Endothelial cell of hepatic sinusoid (primary cell): ENCODE measurements around the gene AIRE.
"Not testable (repeated sequence)": the region's sequence is repeated elsewhere in the genome, so short reads cannot be mapped to it uniquely, and the experiment has no call there.

Source experiments
- in situ Hi-C: cut with HindIII; loops from 2 replicates; pipeline ENCODE4 v1.10.0; 2017; ENCODE audit warnings: low sequenced_read_pairs

The AIRE gene

GRCh38 chr21:44285138-44285992 lies at the start of gene AIRE:
Gene AIRE (plus strand): TSS chr21:44285876. CDS start chr21:44286007, 131 bp downstream.
- in situ Hi-C loops, result no loop called here

- in situ Hi-C loops, result not testable (repeated sequence)
These were observed 45.3 kb upstream of the AIRE start for GRCh38 chr21:44240353-44240752.

DNA sequence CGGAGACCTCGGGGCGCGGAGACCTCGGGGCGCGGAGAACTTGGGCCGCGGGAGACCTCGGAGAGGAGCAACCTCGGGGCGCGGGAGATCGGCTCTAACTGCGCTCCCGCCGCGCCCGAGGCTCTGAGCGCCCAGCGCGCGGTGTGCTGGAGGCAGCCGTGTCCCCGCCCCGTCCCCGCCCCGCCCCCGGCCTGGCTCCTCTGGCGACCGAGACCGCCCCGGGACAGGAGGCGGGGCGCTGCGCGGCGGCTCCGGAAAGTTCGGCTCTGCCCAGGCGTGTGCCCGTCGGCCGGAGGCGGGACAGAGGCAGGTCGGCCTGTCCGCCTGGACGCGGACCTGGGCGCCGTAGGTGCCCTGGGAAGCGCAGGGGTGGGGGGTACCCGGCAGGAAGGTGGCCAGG lies 44.8 kb upstream of the AIRE start, which contains the start of gene ICOSLG:
TSS of gene ICOSLG (minus strand) at position 102 of the 400 bp plus-strand sequence. CDS start 126 bp downstream, outside the sequence.
- in situ Hi-C loops, result not testable (repeated sequence)

DNA sequence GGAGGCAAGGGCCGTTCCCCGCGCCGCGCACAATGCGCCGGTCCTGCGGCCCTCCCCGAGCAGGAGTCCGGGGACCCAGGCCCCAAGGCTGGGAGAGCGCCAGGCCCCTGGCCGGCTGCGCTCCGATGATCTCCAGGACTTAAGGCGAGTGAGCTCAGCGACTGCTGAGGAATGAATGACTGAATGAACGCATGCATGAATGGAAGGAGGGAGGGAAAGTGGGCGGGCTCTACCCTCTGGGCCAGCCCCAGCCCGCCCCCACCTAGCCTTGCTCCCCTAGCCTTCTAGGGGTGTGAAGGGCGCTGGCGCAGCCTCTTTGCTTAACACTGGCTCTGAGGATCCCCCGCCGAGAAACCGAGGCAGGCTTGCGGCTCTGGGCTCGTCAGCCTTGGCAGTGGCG lies 44.4 kb upstream of the AIRE start:
- in situ Hi-C loops, result not testable (repeated sequence)

DNA sequence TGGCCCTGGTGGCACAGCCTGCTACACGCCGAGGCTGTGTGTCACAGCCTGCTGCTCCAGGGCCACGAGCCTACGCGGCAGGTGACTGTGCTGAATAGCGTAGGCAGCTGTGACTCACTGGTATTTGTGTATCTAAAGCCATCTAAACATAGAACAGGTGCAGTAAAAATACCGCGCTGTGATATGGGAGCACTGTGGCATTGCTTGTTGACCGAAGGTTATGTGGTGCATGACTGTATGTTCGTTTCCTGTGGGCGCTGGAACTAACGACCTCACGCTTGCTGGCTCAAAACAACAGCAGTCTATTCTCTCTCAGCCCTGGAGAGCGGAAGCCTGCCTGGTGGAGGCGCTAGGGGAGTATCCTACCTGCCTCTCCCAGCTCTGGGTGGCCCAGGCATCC lies 41.7 kb upstream of the AIRE start:
- in situ Hi-C loops, result not testable (repeated sequence)

- in situ Hi-C loops, result not testable (repeated sequence)
These were observed 37.8 kb upstream of the AIRE start for GRCh38 chr21:44247904-44248303.

DNA sequence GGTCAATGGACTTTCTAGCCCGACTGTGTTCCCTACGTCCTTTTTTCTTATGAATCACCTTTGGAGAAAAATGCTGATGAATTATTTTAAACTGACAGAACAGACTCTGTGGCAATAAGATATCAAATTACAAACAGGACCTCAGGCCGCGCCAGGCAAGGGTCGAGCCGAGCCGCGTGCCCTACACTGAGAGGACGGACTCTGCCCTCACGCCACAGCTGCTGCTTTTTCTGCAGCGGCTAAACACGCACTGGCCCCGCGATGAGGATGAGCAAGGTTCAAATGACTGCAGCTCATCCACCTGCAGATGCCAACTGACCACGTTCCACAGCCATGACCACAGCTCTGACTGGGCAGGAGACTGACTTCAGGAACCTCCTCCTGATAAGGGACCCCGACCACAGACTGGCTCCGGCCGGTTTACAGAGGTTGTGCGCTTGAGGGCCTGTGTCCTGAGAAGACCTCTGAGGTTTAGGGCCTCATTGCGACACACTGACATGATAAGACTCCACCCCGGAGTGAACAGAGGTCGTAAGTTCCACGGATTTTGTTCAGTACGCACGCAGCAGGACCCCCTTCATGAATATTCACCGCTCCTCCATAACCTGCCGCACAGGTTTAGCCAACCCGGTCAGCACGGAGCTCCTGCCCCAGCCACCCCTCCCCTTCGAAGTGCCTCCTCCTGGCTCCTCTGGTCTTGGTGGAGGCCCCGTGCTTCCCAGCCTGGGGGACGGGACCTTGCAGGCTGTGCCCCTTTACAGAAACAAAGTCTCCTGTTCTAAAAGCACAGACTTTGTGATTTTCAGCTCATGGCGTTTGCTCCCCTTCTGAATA lies 36.3 kb upstream of the AIRE start:
- in situ Hi-C loops, result not testable (repeated sequence)

DNA sequence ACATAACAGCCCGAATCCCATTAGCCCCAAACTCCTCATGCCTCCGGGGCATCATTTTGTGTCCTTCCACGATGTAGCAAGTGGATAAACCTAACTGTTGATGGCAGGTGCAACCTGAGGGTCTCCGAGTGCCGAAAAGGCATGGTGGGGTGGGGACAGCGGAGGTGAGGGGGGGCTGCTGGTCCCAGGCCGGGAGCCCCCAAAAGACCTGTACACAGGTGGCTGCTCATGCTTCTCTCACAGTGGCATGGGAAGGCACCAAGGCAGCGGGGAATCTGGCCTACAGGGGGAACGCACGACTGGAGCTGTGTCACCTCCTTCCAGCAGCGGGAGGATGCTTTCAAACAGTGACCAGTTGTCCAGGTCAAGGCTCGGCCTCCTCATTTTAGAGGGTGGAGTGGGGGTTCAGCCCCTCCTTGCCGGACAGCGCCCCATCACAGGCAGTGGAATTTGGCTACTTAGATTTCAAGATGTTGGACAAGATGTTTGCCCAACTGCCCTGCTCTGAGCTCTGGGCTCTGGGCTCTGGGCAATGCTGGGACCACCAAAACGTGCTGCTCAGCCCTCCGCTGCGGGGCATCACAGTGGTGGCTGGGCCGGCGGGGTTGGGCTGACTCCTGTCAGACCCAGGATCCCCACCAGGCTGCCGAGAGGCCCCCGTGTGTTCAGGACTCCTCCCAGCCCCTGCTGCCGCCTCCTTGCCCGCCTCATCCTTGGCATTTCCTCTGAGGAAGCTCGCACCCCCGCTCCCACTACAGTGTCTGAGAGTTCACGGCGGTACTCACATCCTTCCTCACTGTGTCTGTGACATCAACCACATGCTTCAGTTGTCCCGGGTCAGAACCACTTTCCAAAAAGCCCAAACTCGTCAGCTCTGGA lies 31.6 kb upstream of the AIRE start:
- in situ Hi-C loops, result no loop called here

GRCh38 chr21:44255511-44255981 lies 30.1 kb upstream of the AIRE start:
- in situ Hi-C loops, result no loop called here

GRCh38 chr21:44258056-44258725 lies 27.5 kb upstream of the AIRE start:
- in situ Hi-C loops, result no loop called here

DNA sequence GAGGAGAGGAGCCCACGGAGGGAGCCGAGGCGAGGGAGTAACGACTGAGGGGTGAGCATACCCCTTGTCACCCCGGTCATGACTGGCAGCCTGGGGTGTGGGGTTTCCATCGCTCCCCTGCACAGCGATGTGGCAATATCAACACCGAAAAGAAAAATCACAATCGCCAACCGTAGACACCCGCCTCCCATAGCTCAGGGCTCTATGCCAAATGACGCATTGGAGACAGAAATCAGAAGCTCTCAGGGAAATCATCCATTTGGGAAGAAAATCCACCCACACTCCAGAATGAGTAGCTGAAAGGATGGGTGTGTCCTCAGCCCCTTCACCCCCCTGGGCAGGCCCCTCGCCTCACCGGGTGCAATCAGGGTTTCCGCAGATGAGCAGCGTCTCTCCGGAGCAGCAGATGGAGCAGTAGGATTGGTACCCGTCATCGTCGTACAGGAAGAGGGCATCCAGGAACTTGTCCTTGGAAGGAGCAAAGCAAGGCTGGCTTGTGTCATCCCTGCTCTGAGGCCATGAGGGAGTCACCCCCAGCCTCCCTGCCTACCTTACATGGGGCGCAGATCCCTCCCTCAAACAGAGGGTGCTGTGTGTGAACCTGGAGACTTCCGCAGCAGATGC lies 26.5 kb upstream of the AIRE start:
- in situ Hi-C loops, result no loop called here

DNA sequence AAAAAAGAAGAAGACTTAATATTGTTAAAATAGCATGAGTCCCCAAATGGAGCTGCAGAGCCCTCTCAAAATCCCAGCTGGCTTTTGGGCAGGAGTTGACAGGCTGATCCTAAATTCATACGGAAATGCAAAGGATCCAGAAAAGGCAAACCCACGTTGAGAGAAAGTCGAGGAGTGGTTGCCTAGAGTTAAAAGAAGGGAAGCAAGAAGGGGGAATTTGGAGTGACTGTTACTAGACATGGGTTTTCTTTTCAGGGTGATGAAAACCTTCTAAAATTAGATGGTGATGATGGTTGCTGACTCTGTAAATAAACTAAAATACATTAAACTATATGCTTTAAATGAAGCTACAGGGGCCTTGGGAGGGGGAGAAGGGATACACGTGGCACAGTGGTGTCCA lies 25.6 kb upstream of the AIRE start:
- in situ Hi-C loops, result no loop called here

DNA sequence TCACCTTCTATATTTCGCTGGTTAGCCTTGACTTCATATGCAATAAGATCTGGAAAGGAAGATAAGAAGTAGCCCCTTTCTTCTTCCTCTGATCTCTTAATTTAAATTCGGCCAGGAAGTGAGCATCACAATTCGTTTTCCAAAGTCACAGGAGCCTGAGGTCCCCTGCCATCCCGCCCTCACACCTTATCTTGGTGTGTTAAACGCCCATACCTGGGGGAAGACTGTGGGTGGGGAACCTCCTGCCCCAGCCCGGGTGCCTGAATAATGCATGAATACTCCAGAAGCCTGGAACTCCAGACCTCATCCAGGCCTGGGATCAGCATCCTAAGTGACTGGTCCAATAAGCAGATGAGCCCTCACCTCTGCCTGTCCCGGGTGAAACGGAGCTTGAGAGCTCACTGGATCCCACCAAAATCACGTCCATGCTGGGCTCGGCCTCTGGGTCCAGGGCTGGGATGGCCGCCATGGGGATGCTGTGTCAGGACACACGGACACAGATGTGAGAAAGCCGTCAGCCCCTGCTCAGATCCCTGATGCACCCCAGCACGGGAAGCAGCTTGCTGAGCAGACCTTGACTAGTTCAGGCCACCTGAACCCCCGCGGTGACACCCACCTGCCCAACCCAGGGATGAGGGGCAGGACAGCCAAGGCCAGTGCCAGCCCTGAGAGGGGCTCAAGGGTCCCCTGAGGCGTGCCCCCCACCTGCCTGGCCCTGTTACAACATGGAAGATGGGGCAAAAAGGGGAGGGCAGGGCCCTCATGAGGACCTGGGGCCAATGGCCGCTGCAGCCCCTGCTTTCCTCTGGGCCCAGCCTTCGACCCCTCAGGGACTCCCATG lies 24.7 kb upstream of the AIRE start:
- in situ Hi-C loops, result no loop called here

DNA sequence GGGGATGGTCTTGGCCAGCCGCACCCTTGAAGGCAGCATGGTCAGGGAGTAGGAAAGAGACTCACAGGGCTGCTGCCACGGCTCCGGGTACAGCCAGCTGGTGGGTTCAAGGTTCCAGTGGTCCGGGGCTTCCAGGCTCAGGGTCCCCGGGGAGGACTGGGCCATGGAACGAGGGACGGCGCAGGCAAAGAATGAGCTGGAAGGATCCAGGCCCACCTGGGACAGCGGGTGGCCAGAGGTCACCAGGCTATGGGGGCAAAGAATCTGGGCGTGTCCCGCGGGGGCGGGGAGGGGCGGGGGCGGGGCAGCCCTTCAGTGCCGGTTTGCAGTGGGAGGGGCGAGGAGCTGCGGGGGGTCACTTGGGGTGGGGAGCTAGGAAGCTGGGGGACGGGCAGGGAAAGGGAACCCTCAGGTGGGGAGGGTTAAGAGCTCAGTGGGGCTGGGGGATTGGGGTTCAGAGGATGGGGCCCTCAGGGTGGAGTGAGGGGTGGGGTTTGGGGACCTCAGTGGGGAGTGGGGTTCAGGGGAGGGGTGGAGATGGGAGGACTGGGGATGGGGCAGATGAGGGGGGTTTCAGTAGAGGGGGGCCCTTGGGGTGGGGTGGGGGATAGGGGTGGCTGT lies 23.9 kb upstream of the AIRE start, which contains the start of gene DNMT3L:
TSS of gene DNMT3L (minus strand) at position 223 of the 621 bp plus-strand sequence. CDS start 638 bp downstream, outside the sequence.
- in situ Hi-C loops, result no loop called here

DNA sequence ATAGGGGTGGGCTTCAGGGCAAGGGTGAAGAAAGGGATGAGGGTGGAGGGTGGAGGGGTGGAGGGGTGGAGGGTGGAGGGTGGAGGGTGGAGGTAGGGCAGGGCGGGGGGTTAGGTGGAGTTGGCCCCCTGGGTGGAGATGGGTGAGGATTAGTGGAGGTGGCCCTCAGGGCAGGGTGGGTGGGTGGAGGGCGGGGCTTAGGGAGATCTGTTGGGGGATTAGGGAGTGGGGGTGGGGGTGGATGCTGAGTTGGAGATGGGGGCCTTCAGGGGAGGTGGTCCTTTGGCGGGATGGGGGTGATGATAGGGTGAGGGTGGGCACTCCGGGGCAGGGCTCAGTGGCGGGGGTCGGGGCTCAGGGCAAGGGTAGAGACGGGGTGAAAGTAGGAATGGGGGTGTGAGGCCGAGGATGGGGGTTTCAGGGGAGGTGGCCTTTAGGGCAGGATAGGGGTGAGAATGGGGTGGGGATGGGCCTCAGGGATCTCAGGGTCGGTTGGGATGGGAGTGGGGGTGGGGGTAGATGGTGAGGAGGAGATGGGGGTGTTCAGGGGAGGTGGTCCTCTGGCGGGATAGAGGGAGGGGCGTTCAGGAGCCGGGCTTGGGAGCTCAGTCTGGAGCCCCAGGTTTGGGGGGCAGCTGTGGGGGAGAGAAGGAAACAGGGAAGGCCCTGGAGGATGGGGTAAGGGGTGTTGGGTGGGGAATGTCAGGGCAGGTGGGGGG lies 23.2 kb upstream of the AIRE start:
- in situ Hi-C loops, result no loop called here

- in situ Hi-C loops, result no loop called here
These were observed 22.4 kb upstream of the AIRE start for GRCh38 chr21:44263221-44263760.

DNA sequence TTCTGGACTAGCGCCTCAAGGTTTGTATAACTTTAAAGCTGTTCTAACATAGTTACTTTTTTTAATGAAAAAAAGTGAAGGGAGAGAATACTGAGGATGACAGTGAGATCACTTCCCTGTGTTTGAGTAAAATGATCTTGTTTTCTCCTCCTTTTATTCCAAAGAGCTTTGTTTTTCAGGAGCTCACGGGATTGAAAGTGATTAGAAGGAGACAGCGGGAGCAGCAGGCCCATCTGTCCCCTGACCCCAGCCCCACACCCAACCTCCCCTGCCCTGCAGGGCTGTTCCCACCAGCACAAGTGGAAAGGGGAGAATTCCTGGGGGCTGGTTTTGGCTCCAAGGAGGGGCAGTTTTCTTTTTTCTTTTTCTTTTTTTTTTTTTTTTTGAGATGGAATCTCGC lies 21.9 kb upstream of the AIRE start:
- in situ Hi-C loops, result no loop called here
